Forelimb muscle (tissue), 1 donor: ENCODE measurements around the gene RABGAP1L. TPM values are rescaled to one million over a fixed set of nuclear protein-coding genes. Genes with fewer than 3 reads are reported as not detected.
"Not testable (repeated sequence)": the region's sequence is repeated elsewhere in the genome, so short reads cannot be mapped to it uniquely, and the experiment has no call there.

Experiments
- DNase-seq: peaks from one replicate; pipeline ENCODE4 v3.0.0-alpha.2; 2013; ENCODE audit warnings: low read depth
- polyA plus RNA-seq: library from polyadenylated mRNA; unstranded; fragments of 120-200 nt; gene quantifications from one replicate; pipeline ENCODE4 v1.2.1, GENCODE V29; 2013; ENCODE audit not compliant: insufficient read length

Gene RABGAP1L
- polyA plus RNA-seq, 1 donor = 10.3 TPM

DNA sequence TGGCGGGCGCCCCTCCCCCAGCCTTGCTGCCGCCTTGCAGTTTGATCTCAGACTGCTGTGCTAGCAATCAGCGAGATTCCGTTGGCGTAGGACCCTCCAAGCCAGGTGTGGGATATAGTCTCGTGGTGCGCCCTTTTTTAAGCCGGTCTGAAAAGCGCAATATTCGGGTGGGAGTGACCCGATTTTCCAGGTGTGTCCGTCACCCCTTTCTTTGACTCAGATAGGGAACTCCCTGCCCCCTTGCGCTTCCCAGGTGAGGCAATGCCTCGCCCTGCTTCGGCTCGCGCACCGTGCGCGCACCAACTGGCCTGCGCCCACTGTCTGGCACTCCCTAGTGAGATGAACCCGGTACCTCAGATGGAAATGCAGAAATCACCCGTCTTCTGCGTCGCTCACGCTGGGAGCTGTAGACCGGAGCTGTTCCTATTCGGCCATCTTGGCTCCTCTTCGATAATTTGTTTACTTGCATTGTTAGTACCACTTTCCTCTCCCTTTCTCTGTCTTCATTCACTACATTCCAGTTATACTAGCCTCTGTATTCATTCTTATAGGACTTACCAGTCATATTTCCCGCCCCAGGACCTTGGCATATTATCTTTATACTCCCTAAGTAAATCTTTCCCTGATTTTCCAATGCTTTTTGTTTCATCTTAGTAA lies 79.7 kb downstream of the RABGAP1L start:
- not testable (repeated sequence) for DNase-seq

DNA sequence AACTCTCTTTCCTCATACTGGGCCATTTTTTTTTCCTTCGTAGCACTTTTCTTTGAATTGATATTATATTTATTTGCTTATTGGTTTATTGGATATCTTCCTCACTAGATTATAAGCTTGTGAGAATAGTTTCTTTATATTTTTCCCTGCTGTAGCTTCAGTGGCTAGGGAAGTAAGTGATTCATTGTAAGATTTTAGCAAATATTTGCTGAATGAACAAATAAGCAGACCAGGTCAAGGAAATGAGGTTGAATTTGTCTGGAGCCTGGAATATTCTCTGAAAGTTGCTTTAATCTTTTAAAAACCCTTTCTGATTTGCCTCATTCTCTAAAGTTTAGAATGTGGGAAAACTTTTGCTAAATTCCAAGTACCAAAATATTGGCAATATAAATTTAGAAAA lies 80.2 kb downstream of the RABGAP1L start:
- DNase-seq = no peak

DNA sequence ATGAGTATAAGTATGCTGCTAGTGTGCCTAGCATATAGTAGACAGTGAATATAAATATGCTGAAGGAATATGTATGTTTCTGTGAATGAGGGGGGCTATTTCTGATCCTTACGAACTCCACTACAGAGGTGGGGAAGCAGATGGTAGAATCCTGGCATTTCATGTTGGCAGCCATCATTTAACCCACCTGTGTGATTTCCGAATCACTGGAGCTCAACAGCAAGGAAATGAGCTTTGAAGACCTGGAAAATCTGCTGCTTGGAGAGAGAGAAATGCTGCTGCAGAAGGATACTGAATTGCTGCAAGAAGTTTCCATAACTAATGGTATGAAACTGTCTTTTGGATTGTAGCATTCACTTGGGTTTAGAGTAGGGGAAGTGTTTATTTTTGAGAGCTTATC lies 83.5 kb downstream of the RABGAP1L start:
- DNase-seq = no peak

DNA sequence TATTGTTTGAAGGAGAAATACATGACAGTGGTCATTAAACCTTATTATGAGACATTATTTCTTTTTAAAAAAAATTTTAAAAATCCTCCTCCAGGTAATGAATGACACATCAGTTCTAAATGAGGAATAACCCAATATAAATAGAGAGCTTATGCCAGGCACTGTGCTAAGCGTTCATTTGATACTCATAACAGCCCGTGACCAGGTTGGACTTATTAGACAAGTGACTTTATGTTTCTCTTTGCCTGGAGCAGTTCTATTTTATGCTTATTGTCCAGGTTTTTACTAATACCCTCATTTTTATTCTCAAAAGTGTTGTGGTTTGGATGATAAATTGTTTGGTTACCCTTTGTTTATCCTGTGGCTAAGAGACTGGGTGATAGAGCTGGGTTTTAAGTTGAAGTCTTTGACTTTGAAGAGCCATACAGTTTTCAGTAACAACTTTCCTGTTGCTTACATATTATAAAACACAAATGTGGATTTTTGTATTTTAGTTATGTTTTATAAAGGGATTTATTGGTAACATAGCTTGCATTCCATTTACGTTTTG lies 84.2 kb downstream of the RABGAP1L start:
- no peak for DNase-seq

DNA sequence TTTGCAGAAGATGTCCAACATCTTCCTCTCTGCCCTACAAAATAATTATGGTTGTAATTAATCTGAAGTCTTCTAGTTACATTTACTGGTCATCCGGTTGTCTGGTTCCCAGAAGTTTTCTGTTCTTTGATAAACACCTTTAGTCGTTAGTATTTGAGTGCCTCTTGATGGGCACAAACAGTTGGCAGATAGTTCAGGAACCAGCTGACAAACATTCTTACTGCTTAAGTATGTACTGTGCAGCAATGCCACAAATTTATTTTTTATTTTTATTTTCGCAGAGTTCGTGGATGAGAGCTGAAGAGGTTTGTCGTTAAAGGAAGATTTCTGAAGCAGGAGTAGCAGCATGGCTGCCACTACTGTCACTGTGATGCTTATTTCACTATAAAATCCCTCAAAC lies 84.7 kb downstream of the RABGAP1L start:
- DNase-seq = no peak

DNA sequence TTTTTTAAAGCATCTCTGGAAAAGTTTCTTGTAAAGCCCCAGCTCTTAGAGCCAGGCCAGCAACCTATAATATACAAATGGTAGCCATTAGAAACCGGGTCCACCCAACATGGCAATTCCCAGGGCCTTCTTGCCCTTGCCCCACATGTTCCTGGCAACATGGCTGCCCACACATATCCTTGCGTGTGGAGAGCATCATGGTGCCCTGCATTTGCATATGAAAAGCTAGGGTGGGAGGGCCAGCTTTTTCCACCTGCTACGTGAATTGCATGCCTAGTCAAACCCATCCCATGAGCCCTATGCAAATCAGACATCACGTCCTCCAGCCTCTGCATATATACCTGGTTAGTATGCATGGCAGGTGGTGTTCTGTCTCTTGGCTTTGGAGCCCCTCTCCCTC lies 88.2 kb downstream of the RABGAP1L start:
- DNase-seq = no peak

DNA sequence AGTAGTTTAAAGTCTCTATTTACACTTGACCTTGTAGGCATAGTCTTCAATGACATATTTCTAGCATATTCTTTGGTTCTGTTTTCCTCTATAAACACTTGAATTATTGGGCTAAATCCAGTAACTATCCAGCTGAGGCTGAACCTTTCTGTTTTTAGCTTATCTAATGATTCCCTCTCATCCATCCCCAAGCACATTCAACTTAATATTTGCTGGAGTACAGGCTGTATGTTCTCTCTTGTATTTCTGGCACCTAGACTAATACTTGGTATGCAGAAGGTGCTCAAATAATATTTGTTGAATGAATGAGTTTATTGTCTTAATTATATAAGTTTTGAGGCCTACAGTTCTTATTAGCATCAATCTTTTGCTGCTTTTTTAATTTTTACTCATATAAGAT lies 88.7 kb downstream of the RABGAP1L start:
- DNase-seq = no peak

DNA sequence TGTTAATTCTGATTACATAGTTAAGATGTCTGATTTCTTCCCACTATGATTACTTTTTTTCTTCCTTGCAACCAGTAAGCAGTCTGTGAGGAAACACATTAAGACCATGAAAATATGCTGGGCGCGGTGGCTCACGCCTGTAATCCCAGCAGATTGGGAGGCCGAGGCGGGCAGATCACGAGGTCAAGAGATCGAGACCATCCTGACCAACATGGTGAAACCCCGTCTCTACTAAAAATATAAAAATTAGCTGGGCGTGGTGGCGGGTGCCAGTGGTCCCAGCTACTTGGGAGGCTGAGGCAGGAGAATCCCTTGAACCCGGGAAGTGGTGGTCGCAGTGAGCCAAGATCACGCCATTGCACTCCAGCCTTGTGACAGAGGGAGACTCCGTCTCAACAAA lies 97.1 kb downstream of the RABGAP1L start:
- not testable (repeated sequence) for DNase-seq

DNA sequence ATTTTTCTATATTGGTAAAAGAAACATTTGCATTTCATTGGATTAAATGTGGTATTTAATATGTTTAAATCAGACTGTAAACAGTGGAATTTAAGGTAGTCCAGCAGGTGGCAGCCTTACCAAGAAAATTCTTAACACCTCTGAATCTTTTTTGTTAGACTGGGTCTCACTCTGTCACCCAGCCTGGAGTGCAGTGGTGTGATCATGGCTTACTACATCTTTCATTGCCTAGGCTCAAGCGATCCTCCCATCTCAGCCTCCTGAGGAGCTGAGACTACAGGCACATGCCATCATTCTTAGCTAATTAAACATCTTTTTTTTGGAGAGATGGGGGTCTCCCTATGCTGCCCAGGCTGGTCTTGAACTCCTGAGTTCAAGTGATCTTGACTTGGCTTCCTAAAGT lies 98.8 kb downstream of the RABGAP1L start:
- DNase-seq = peak; percentile 4

DNA sequence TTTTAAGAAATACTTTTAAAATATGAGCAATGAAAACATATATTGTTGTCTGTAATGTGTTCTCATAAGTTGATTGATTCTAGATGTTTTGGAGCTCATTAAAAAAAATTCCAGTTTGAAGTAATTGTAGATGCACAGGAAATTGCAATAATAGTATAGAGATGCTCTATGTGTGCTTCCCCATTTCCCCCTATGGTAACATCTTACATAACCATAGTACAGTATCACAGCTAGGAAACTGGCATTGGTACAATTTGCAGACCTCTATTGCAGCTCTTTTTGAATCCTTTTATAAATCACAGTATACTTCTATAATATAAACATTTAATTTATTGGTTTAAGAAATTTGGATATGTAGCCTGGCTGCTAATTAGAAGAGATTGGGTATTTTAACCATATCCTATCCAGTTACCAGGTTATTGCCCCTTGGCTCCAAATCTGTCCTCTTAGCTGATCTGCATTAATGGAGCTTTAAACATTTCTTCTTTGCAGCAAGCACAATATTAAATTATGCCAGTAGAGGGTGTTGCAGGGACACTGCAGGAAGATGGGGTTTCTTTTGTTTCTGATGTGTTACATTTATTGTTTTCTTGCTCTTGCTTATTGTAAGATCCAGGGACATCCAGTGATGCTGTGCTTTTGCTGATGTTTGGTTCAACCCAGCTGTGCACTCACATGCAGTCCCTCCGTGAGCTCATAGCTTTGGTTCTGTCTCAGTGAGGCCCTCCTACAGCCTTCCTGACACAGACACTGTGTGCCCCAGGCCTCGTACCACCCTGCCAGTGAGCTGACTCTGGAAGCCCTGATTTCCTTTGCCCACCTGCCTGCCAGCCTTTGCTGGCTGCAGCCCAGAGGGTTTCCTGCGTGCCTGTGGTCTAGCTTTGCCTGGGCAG lies 103.3 kb downstream of the RABGAP1L start:
- DNase-seq = peak; percentile 16

DNA sequence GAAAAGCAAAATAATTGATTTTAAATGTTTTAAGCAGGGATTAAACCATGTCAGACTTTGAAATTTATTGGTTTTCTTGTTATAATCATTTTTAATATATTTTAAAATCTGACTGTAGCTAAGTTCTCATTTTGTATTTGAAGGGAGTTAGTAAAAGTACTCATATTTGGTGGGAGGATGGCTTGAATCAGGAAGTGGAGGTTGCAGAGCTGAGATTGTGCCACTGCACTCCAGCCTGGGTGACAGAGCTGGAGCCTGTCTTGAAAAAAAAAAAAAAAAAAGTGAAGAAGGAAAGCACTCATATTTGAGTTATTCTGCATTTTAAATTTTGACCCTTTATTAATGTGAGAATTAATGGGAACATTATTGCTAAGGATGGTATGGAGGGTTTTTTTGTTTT lies 106.0 kb downstream of the RABGAP1L start:
- no peak for DNase-seq

DNA sequence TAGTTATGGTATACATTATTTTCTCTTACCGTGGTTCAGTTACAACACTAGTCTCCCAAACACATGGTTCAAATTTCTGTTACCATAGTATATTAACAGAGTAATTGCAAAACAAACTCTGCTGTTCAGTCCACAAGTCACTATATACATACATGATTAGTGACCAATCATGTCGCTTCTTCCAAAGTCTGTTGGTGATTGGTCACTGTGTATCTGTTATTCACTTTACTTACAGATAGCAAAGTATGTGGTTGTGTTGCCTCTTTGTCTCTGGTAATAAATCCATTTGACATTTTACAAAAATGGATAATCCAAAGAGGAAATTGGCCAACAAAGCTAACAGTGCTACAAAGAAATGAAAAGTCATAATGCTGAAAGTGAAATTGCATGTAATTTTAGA lies 107.2 kb downstream of the RABGAP1L start:
- no peak for DNase-seq

DNA sequence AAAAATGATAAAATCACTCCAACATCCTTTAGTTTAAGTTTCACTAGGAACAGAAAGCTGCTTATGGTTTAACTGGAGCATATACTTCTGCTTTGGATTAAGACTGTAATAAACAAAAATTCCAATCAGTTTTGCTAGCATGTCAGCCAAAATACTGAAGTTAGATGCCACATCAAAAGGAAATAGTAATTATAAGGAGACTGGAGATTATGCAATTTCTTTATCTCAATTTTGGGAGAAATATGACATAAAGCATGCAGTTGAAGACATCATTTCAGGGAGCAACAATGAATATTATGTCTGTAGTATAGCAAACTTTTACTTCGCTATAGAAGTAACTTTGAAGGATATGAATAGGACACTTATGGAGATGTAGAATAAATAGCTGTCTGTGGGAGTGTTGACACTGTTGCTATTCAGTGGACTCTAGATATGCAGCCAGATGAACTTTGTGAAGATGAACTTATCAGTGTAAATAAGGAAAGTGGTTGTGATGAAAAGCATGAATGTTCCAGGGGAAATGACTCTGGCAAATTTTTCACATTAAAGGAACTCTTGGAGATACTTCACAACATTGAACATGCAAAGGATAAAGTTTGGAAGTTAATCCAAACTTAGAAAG lies 107.8 kb downstream of the RABGAP1L start:
- DNase-seq = no peak

DNA sequence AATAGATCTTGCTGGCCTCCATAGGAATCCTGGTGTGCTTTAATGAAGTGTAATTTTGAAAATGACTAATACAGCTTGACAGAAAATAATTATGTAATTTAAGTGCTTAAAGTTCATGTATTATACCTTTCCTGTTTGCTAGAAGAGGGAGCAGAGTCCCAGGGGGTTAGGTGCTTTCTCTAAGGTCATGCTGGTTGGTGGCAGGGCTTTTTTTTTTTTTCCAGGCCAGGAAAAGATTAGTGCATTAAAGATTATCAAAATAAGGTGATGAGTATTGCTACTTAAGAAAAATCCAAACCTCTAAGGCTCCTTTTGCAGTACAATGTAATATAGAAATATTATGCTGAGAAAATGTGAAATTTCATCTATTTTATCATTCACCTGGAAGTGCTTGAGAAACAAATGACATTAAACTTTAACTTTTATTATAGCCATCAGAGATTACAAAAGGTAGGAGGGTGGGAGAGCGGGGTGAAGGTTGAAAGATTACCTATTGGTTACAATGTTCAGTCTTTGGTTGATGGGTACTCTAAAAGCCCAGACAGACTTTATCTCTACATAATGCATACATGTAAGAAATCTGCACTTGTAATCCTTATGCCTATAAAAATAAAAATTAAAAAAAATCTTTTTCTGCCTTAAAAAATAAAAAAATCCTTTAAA lies 110.8 kb downstream of the RABGAP1L start:
- DNase-seq = no peak

DNA sequence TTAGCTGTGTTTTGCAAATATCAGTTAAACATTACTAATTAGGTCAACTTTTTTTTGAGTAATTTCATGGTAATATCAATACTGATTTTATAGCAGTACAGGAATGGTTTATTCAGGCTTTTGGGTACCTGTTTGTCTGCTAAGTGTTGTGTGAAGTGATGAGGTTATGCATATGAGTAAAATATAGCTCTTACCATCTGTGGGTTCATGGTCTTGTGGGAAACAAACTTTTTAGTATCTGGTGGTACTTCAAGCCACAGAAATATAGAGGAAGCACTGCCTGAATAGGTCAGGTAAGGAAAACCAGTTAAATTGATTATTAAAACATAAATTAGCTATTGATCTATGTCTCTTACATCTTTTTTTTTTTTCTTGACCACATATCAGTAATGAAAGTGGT lies 113.9 kb downstream of the RABGAP1L start:
- DNase-seq = no peak

DNA sequence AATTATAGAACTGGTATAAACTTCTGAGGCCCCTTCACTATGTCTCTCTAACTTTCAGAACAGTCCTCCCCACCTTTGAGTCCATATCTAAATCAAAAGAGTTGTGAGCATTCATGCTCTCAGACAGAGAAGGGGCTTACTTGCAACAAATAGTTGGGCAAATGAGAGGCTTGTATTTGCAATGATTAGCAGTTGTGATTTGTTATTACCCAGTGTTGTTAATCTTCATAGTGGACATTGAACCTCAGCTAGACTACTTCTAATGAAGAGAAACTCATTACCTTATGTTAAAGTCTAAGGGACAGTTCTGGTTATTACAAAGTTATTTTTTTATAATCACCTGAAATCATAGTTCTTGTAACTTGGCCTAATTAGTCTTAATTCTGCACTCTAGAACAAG lies 114.5 kb downstream of the RABGAP1L start:
- no peak for DNase-seq

DNA sequence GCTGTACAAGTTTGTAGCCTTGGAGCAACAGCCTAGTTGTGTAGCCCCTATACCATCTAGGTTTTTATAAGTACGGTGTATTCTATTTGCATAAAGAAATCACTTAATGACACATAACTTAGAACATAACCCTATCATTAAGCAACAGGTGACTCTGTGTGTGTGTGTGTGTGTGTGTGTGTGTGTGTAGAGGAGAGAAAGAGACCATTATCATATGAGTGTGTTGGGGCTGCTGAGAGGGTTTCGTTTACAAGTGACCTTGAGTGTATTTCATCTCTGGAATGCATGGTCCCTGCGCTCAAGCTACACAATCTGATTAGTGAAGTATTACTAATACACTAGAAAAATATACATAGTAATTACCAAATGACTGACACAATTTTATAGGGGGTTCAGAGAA lies 115.1 kb downstream of the RABGAP1L start:
- DNase-seq = no peak

DNA sequence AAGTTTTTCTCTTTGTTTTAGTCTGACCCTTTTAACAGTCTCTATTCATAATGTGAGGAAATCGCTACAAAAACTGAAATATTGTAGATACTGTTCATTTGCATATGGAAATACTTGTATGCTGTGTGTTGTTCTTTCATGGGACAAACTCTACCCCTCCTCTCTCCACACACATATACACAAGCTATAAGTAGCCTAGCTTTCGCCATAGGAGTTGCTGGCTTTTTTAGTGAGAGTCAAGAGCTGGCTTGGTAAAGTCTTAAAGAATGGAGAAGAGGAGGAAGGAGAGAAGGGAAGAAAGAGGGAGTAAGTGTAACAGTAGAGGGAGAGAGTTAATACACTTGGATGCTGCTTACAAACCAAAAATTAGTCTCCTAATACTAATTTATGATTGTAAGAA lies 115.6 kb downstream of the RABGAP1L start:
- DNase-seq = no peak

DNA sequence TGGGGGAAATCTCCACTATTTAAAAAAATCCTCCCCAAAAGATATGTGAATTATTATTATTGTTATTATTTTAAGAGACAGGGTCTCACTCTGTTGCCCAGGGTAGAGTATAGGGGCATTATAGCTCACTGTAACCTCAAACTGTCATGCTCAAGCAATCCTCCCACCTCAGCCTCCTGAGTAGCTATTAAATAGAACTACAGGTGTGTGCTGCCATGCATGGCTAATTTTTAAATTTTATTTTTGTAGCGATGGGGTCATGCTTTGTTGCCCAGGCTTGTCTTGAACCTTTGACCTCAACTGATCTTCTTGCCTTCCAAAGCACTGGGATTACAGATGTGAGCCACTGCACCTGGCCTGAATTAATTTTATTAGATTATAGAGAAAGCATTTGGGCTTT lies 116.8 kb downstream of the RABGAP1L start:
- DNase-seq = no peak

DNA sequence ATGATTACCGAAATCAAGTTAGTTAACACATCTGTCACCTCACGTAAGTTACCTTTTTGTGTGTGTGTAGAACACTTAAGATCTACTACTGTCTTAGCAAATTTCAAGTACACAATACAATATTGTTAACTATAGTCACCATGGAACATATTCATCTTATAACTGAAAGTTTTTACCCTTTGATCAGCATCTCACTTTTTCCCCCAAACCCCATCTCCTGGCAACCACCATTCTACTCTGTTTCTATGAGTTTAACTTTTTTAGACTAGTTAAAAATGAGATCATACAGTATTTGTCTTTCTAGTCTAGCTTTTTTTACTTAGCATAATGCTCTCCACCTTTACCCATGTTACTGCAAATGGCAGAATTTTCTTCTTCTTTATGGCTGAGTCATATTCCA lies 124.7 kb downstream of the RABGAP1L start:
- DNase-seq = no peak

DNA sequence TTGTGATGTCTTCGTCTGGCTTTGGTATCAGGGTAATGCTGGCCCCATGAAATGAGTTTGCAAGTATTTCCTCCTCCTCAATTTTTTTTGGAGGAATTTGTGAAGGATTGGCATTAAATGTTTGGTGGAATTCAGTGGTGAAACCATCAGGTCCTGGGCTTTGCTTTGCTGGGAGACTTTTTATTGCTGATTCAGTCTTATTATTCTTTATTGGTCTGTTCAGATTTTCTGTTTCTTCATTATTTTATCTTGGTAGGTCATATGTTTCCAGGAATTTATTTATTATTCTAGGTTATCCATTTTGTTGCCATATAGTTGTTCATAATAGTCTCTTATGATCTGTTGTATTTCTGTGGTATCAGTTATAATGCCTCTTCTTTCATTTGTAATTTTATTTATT lies 126.7 kb downstream of the RABGAP1L start:
- no peak for DNase-seq
